Measurements from ENCODE around the gene KLK14. TPM values are rescaled to one million over a fixed set of nuclear protein-coding genes. Genes with fewer than 3 reads are reported as not detected.

The KLK14 gene, protein sequence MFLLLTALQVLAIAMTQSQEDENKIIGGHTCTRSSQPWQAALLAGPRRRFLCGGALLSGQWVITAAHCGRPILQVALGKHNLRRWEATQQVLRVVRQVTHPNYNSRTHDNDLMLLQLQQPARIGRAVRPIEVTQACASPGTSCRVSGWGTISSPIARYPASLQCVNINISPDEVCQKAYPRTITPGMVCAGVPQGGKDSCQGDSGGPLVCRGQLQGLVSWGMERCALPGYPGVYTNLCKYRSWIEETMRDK
- total RNA-seq = not detected

GRCh38 chr19:51082611-51083010 is at the start of gene KLK14:
KLK14 (minus strand) TSS chr19:51082887; CDS start chr19:51082614, 273 bp downstream.
- no peak for DNase-seq

GRCh38 chr19:51131780-51132680 is 49.3 kb upstream of the KLK14 start:
- DNase-seq = no peak

- no peak for DNase-seq
Observed at GRCh38 chr19:51129716-51130115, 47.0 kb upstream of the KLK14 start.

- no peak for DNase-seq
Observed at GRCh38 chr19:51128227-51128626, 45.5 kb upstream of the KLK14 start.

- no peak for DNase-seq
Observed at GRCh38 chr19:51127755-51128154, 45.1 kb upstream of the KLK14 start.

- no peak for DNase-seq
Observed at GRCh38 chr19:51127032-51127431, 44.3 kb upstream of the KLK14 start.

DNA sequence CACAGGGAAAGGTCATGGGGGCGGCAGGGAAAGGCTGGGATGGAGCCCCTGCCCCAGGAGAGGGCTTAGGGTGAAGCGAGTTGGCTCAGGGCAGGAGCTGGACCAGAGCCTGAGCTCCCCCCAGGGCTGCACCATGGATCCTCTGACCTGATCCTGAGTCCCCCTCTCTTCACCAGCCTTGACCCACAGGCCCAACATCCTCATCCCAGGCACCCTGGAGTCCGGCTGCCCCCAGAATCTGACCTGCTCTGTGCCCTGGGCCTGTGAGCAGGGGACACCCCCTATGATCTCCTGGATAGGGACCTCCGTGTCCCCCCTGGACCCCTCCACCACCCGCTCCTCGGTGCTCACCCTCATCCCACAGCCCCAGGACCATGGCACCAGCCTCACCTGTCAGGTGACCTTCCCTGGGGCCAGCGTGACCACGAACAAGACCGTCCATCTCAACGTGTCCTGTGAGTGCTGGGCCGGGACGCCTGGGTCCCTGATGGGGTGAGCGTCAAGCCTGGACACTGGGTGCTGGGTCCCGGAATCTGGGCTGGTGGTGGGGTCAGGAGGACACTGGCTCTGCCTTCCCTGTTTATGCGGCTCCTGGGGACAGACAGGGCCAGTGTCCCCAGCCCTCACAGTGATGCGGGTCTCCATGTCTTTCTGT is 42.9 kb upstream of the KLK14 start:
- no peak for DNase-seq

DNA sequence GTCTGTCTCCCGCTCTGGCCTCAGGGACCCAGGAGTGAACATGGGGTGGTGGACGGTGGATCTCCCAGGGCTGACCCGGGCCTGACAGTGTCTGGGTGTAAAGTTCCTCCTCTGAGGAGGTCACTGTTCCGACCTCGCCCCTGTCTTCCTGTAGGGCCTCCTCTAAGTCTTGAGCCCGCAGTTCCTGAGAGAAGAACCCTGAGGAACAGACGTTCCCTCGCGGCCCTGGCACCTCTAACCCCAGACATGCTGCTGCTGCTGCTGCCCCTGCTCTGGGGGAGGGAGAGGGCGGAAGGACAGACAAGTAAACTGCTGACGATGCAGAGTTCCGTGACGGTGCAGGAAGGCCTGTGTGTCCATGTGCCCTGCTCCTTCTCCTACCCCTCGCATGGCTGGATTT is 42.0 kb upstream of the KLK14 start, which contains the start of gene SIGLEC9:
Gene SIGLEC9, plus strand, starts transcription at position 178 of the 400 bp plus-strand sequence. Its CDS starts 69 bp downstream, at position 247.
- DNase-seq = no peak

DNA sequence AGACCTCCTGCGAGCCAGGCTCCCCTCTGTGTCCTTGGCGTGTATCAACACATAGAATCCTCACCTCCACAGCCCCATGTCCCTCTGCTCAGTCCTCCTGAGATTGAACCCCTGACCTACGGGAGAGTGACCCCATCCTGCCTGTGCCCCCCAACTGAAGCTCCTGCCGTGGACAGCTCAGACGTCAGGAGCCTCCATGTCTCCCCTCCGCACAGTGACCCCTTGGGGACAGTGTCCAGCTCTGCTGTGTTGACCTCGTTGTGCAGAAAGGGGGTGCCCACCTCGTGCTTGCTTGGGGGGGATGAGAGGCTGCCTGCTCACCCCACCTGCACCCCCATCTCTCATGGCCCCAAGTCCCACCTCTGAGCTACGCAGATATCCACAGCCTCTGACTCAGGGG is 41.5 kb upstream of the KLK14 start:
- no peak for DNase-seq

DNA sequence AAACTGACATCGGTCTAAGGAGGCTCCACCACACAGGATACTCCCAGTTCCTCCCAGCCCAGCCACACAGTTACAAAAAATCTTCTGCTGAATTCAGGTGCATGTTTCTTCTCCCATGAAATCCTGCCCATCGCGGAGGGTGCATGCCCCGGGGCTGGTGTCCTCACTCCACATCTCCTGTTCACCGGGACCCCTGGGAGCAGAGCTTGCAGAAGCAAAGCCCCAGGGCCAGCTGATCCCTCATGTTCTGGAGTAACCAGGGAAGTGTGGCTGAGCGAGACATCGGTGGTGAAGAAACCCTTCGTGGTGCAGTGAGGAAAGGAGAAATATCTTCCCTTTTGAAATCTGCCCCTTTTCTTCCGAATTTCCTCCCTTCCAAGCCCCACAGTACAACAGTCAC is 41.1 kb upstream of the KLK14 start:
- no peak for DNase-seq

DNA sequence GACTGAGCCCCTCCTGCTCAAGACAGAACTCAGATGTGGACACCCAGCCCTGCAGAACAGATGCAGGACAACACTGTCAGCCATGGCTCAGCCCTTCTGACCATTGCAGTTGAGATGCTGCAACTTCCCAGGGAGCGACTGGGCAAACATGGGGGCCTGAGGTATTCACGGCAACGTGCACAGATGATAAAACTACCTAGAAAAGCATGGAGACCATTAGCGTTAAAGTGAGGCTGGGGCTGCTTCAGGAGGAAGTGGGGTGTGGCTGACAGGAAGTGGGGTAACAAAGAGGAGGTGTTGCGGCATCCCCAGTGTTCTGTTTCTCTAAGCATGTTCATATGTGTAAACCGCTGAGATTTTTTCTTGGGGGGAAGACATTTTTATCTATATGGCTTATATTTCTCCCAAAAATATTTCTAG is 40.7 kb upstream of the KLK14 start:
- DNase-seq = no peak

DNA sequence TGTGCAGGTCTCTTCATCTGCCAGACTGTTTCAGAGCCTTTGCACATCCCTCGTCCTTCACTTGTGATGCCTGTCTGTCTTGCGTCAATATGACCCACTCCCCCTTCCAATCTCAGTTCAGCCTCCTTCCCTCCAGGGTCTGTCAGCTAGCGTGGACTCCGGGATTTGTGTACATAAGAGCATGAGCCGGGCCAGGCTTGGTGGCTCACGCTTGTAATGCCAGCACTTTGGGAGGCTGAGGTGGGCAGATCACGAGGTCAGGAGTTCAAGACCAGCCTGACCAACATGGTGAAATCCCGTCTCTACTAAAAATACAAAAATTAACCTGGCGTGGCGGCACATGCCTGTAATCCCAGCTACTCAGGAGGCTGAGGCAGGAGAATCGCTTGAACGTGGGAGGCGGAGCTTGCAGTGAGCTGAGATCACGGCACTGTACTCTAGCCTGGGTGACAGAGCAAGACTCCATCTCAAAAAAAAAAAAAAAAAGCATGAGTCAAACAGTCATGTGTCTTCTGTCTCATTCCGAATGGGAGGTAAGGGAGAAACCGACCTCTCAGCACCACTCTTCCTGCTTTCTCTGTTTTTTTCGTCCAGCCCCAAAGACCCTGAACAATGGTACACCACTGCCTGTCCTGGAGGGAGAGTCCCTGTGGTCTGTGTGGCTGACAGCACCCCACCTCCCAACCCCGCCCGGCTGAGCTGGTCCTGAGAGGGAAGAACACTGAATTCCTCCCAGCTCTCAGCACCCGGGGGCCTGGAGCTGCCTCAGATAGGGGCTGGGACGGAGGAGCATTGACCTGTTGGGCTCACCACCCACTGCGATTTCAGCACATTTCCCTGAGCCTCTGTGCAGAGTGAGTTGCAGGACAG is 39.7 kb upstream of the KLK14 start:
- no peak for DNase-seq

- no peak for DNase-seq
Observed at GRCh38 chr19:51121257-51121656, 38.6 kb upstream of the KLK14 start.

DNA sequence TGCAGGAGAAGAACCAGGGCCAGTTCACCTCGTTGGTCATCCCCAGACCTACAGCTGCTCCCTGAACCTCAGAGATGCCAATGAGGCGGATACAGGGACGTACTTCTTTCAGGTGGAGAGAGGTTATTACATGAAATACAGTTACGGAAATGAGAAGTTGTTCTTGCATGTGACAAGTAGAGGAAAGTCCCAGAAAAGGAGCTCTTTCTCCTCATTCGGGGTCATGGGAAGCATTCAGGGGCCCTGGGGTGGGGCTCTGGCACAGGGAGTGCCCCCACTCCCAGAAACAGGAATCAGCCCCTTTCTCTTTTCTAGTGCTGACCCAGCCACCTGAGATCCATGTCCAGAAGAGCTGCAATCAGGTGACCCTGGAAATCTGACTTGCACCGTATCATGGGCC is 37.5 kb upstream of the KLK14 start:
- DNase-seq = no peak

- DNase-seq = no peak
Observed at GRCh38 chr19:51119611-51120010, 36.9 kb upstream of the KLK14 start.

- no peak for DNase-seq
Observed at GRCh38 chr19:51119101-51119500, 36.4 kb upstream of the KLK14 start.

- DNase-seq = no peak
Observed at GRCh38 chr19:51116736-51117286, 34.1 kb upstream of the KLK14 start.

- no peak for DNase-seq
Observed at GRCh38 chr19:51114087-51114729, 31.5 kb upstream of the KLK14 start.

- DNase-seq = no peak
Observed at GRCh38 chr19:51111606-51112005, 28.9 kb upstream of the KLK14 start.

DNA sequence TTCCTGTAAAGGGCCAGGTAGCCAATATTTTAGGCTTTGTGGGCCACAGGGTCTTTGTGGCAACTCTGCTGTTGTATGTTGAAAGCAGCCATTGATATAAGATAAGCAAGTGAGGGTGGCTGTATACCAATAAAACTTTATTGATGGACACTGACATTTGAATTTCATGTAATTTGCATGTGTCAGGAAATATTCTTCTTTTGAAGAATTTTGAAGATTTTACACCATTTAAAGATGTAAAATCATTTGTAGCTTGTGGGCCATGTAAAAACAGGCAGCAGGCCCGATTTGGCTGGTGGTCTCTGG is 27.9 kb upstream of the KLK14 start:
- no peak for DNase-seq

DNA sequence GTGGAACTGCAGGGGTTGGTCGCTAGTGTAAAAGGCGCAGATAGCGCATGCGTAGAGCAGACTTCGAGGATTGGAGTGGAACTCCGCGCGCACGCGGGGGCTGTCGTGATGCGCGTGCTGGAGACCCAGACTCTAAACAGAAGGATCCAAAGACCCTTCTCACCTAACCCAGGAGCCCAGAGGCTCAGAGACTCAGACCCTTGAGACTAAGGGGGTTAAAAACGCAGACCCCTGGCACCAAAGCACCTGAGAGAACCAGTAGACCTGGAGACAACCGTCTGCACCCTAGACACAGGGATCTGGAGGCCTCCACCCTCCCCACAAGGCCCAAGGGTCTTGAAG is 26.1 kb upstream of the KLK14 start:
- DNase-seq = no peak
